GM12891 (cell line): ENCODE results near the gene COPZ1.
"Not testable (repeated sequence)": the region's sequence is repeated elsewhere in the genome, so short reads cannot be mapped to it uniquely, and the experiment has no call there.

Experiments used
- POLR2A ChIP-seq: IDR thresholded peaks from 2 replicates; pipeline ENCODE4 v1.6.1; 2011; ENCODE audit warnings: low read depth, low read length, control low read depth
- TAF1 ChIP-seq: IDR thresholded peaks from 2 replicates; pipeline ENCODE4 v1.6.1; 2011; ENCODE audit warnings: low read depth, low read length, control low read depth

- TF ChIP-seq TAF1, POLR2A: not testable (repeated sequence)
Measured at GRCh38 chr12:54281261-54281638, 43.7 kb upstream of the COPZ1 start.
